ENCODE results near the gene TFDP1.

TFDP1 gene

GRCh38 chr13:113634279-113635047, 49.9 kb downstream of the TFDP1 start:
- DNase-seq (ENCODE audit: low spot score) = no peak

GRCh38 chr13:113635048-113635420, 50.5 kb downstream of the TFDP1 start:
- no peak for DNase-seq (ENCODE audit: low spot score)

GRCh38 chr13:113635709-113636108, 51.2 kb downstream of the TFDP1 start:
- DNase-seq (ENCODE audit: low spot score) = no peak

- DNase-seq (ENCODE audit: low spot score) = no peak
Observed at GRCh38 chr13:113636266-113636963, 51.9 kb downstream of the TFDP1 start.

- no peak for DNase-seq (ENCODE audit: low spot score)
Observed at GRCh38 chr13:113637262-113638160, 53.0 kb downstream of the TFDP1 start.

- DNase-seq (ENCODE audit: low spot score) = no peak
Observed at GRCh38 chr13:113638173-113638746, 53.7 kb downstream of the TFDP1 start.

GRCh38 chr13:113638806-113639205, 54.3 kb downstream of the TFDP1 start:
- DNase-seq (ENCODE audit: low spot score) = no peak

GRCh38 chr13:113639616-113640262, 55.2 kb downstream of the TFDP1 start:
- DNase-seq (ENCODE audit: low spot score) = no peak

- no peak for DNase-seq (ENCODE audit: low spot score)
Observed at GRCh38 chr13:113641426-113641825, 56.9 kb downstream of the TFDP1 start.

- DNase-seq (ENCODE audit: low spot score) = no peak
Observed at GRCh38 chr13:113642563-113642962, 58.0 kb downstream of the TFDP1 start.

- no peak for DNase-seq (ENCODE audit: low spot score)
Observed at GRCh38 chr13:113643593-113643992, 59.0 kb downstream of the TFDP1 start.

GRCh38 chr13:113644800-113645199, 60.2 kb downstream of the TFDP1 start:
- no peak for DNase-seq (ENCODE audit: low spot score)

- no peak for DNase-seq (ENCODE audit: low spot score)
Observed at GRCh38 chr13:113645329-113645728, 60.8 kb downstream of the TFDP1 start.

- DNase-seq (ENCODE audit: low spot score) = no peak
Observed at GRCh38 chr13:113646376-113646775, 61.8 kb downstream of the TFDP1 start.

GRCh38 chr13:113646921-113647340, 62.4 kb downstream of the TFDP1 start:
- no peak for DNase-seq (ENCODE audit: low spot score)

- no peak for DNase-seq (ENCODE audit: low spot score)
Observed at GRCh38 chr13:113647351-113648215, 63.0 kb downstream of the TFDP1 start.

GRCh38 chr13:113648216-113648610, 63.7 kb downstream of the TFDP1 start:
- no peak for DNase-seq (ENCODE audit: low spot score)

GRCh38 chr13:113649212-113649611, 64.7 kb downstream of the TFDP1 start:
- DNase-seq (ENCODE audit: low spot score) = no peak

GRCh38 chr13:113650275-113650674, 65.7 kb downstream of the TFDP1 start:
- no peak for DNase-seq (ENCODE audit: low spot score)

GRCh38 chr13:113650731-113651148, 66.2 kb downstream of the TFDP1 start:
- DNase-seq (ENCODE audit: low spot score) = no peak

Measured in AG20443 (cell line).